ENCODE measurements around the gene TPP2.

TPP2 gene

GRCh38 chr13:102596147-102597028, at the start of gene TPP2:
Gene TPP2, plus strand, starts transcription at chr13:102596986. Its CDS starts 53 bp downstream, at chr13:102597039.
- Mint-ChIP-seq H3K27ac (peak within 1 kb of the TSS; percentile 100), H3K4me3 (peak within 1 kb of the TSS; percentile 99), H3K9me3 (no peaks in the 10 kb centered on the region), H3K27me3 (no peaks in the 10 kb centered on the region), H3K36me3 (ENCODE audit: low read depth) (peaks cover 45% of the 10 kb centered on the region), H3K4me1 (ENCODE audit: low read depth) (peaks cover 65% of the 10 kb centered on the region)
- peak; percentile 99 for DNase-seq

- Mint-ChIP-seq H3K36me3 (ENCODE audit: low read depth) (no peaks in the 10 kb centered on the region), H3K9me3 (no peaks in the 10 kb centered on the region), H3K27me3 (peaks cover 13% of the 10 kb centered on the region), H3K4me3 (no peak overlapping the region), H3K27ac (no peak overlapping the region), H3K4me1 (ENCODE audit: low read depth) (no peaks in the 10 kb centered on the region)
- DNase-seq: no peak
Measured at GRCh38 chr13:102548811-102549210, 48.0 kb upstream of the TPP2 start.

- no peaks in the 10 kb centered on the region for H3K9me3 Mint-ChIP-seq
Measured at GRCh38 chr13:102550507-102550906, 46.3 kb upstream of the TPP2 start.

GRCh38 chr13:102555914-102556553, 40.8 kb upstream of the TPP2 start:
- H3K27ac Mint-ChIP-seq: no peak overlapping the region
- no peaks in the 10 kb centered on the region for H3K9me3 Mint-ChIP-seq
- no peak overlapping the region for H3K4me3 Mint-ChIP-seq
- no peaks in the 10 kb centered on the region for H3K27me3 Mint-ChIP-seq
- peaks cover 4% of the 10 kb centered on the region for H3K4me1 Mint-ChIP-seq (ENCODE audit: low read depth)
- DNase-seq: no peak
- H3K36me3 Mint-ChIP-seq (ENCODE audit: low read depth): no peaks in the 10 kb centered on the region

More at GRCh38 chr13:102550507-102550906, 46.3 kb upstream of the TPP2 start:
- Mint-ChIP-seq H3K4me3 (no peak overlapping the region), H3K4me1 (ENCODE audit: low read depth) (no peaks in the 10 kb centered on the region), H3K36me3 (ENCODE audit: low read depth) (no peaks in the 10 kb centered on the region), H3K27me3 (peaks cover 13% of the 10 kb centered on the region), H3K27ac (no peak overlapping the region)
- DNase-seq: no peak

- Mint-ChIP-seq H3K27ac (no peak overlapping the region), H3K9me3 (no peaks in the 10 kb centered on the region), H3K4me1 (ENCODE audit: low read depth) (peaks cover 4% of the 10 kb centered on the region), H3K36me3 (ENCODE audit: low read depth) (no peaks in the 10 kb centered on the region), H3K27me3 (no peaks in the 10 kb centered on the region), H3K4me3 (no peak overlapping the region)
- DNase-seq: no peak
Measured at GRCh38 chr13:102556806-102557205, 40.0 kb upstream of the TPP2 start.

GRCh38 chr13:102558029-102558428, 38.8 kb upstream of the TPP2 start:
- no peaks in the 10 kb centered on the region for H3K36me3 Mint-ChIP-seq (ENCODE audit: low read depth)
- peaks cover 4% of the 10 kb centered on the region for H3K4me1 Mint-ChIP-seq (ENCODE audit: low read depth)
- DNase-seq: no peak
- no peak overlapping the region for H3K4me3 Mint-ChIP-seq
- no peaks in the 10 kb centered on the region for H3K9me3 Mint-ChIP-seq
- no peak overlapping the region for H3K27ac Mint-ChIP-seq
- peaks cover 3% of the 10 kb centered on the region for H3K27me3 Mint-ChIP-seq

GRCh38 chr13:102561933-102562332, 34.9 kb upstream of the TPP2 start:
- no peaks in the 10 kb centered on the region for H3K4me1 Mint-ChIP-seq (ENCODE audit: low read depth)
- no peak overlapping the region for H3K4me3 Mint-ChIP-seq
- no peaks in the 10 kb centered on the region for H3K36me3 Mint-ChIP-seq (ENCODE audit: low read depth)
- H3K27ac Mint-ChIP-seq: no peak overlapping the region
- DNase-seq: no peak
- H3K27me3 Mint-ChIP-seq: peaks cover 18% of the 10 kb centered on the region
- no peaks in the 10 kb centered on the region for H3K9me3 Mint-ChIP-seq

- no peaks in the 10 kb centered on the region for H3K4me1 Mint-ChIP-seq (ENCODE audit: low read depth)
- no peak overlapping the region for H3K4me3 Mint-ChIP-seq
- no peaks in the 10 kb centered on the region for H3K36me3 Mint-ChIP-seq (ENCODE audit: low read depth)
- peaks cover 24% of the 10 kb centered on the region for H3K27me3 Mint-ChIP-seq
- DNase-seq: no peak
- H3K27ac Mint-ChIP-seq: no peak overlapping the region
- H3K9me3 Mint-ChIP-seq: no peaks in the 10 kb centered on the region
Measured at GRCh38 chr13:102563267-102563666, 33.5 kb upstream of the TPP2 start.

GRCh38 chr13:102564564-102564963, 32.2 kb upstream of the TPP2 start:
- no peaks in the 10 kb centered on the region for H3K9me3 Mint-ChIP-seq
- peaks cover 24% of the 10 kb centered on the region for H3K27me3 Mint-ChIP-seq
- no peaks in the 10 kb centered on the region for H3K4me1 Mint-ChIP-seq (ENCODE audit: low read depth)
- H3K27ac Mint-ChIP-seq: no peak overlapping the region
- no peaks in the 10 kb centered on the region for H3K36me3 Mint-ChIP-seq (ENCODE audit: low read depth)
- DNase-seq: no peak
- H3K4me3 Mint-ChIP-seq: no peak overlapping the region

GRCh38 chr13:102566513-102566912, 30.3 kb upstream of the TPP2 start:
- Mint-ChIP-seq H3K4me1 (ENCODE audit: low read depth) (no peaks in the 10 kb centered on the region), H3K36me3 (ENCODE audit: low read depth) (no peaks in the 10 kb centered on the region), H3K9me3 (no peaks in the 10 kb centered on the region), H3K27ac (no peak overlapping the region), H3K4me3 (no peak overlapping the region), H3K27me3 (peaks cover 24% of the 10 kb centered on the region)
- no peak for DNase-seq

GRCh38 chr13:102567857-102568256, 28.9 kb upstream of the TPP2 start:
- Mint-ChIP-seq H3K4me1 (ENCODE audit: low read depth) (no peaks in the 10 kb centered on the region), H3K27me3 (peaks cover 20% of the 10 kb centered on the region), H3K9me3 (no peaks in the 10 kb centered on the region), H3K36me3 (ENCODE audit: low read depth) (no peaks in the 10 kb centered on the region), H3K4me3 (no peak overlapping the region), H3K27ac (no peak overlapping the region)
- no peak for DNase-seq

- H3K36me3 Mint-ChIP-seq (ENCODE audit: low read depth): no peaks in the 10 kb centered on the region
Measured at GRCh38 chr13:102569488-102569887, 27.3 kb upstream of the TPP2 start.

GRCh38 chr13:102571075-102571474, 25.7 kb upstream of the TPP2 start:
- Mint-ChIP-seq H3K4me1 (ENCODE audit: low read depth) (no peaks in the 10 kb centered on the region), H3K4me3 (no peak overlapping the region), H3K27me3 (peaks cover 12% of the 10 kb centered on the region), H3K36me3 (ENCODE audit: low read depth) (no peaks in the 10 kb centered on the region), H3K9me3 (no peaks in the 10 kb centered on the region), H3K27ac (no peak overlapping the region)
- no peak for DNase-seq

More at GRCh38 chr13:102569488-102569887, 27.3 kb upstream of the TPP2 start:
- H3K9me3 Mint-ChIP-seq: no peaks in the 10 kb centered on the region
- no peaks in the 10 kb centered on the region for H3K4me1 Mint-ChIP-seq (ENCODE audit: low read depth)
- peaks cover 20% of the 10 kb centered on the region for H3K27me3 Mint-ChIP-seq
- no peak overlapping the region for H3K27ac Mint-ChIP-seq
- DNase-seq: no peak
- H3K4me3 Mint-ChIP-seq: no peak overlapping the region

- Mint-ChIP-seq H3K9me3 (no peaks in the 10 kb centered on the region), H3K27ac (no peak overlapping the region), H3K36me3 (ENCODE audit: low read depth) (no peaks in the 10 kb centered on the region), H3K4me1 (ENCODE audit: low read depth) (no peaks in the 10 kb centered on the region), H3K27me3 (peaks cover 6% of the 10 kb centered on the region), H3K4me3 (no peak overlapping the region)
- DNase-seq: no peak
Measured at GRCh38 chr13:102572323-102572722, 24.5 kb upstream of the TPP2 start.

GRCh38 chr13:102580552-102581169, 16.1 kb upstream of the TPP2 start:
- DNase-seq: no peak
- no peaks in the 10 kb centered on the region for H3K9me3 Mint-ChIP-seq
- H3K27ac Mint-ChIP-seq: no peak overlapping the region
- H3K4me3 Mint-ChIP-seq: no peak overlapping the region
- H3K27me3 Mint-ChIP-seq: peaks cover 3% of the 10 kb centered on the region
- H3K4me1 Mint-ChIP-seq (ENCODE audit: low read depth): peaks cover 9% of the 10 kb centered on the region
- no peaks in the 10 kb centered on the region for H3K36me3 Mint-ChIP-seq (ENCODE audit: low read depth)

All from activated T-cell treated with anti-CD3 and anti-CD28 coated beads, Interleukin-2, amount 50 U/mL, for 24 hours (primary cell).